CD14-positive monocyte (primary cell): ENCODE measurements around the gene NAA10. TPM values are rescaled to one million over a fixed set of nuclear protein-coding genes. Genes with fewer than 3 reads are reported as not detected.

ENCODE experiments used
- DNase-seq, 3 donors: peaks; one replicate each; pipeline ENCODE4 v3.0.0-alpha.2; 2011 to 2022
- H2AFZ ChIP-seq: 2 replicates; pipeline ENCODE4 v1.6.0; 2012; ENCODE audit warnings: mild to moderate bottlenecking, low read depth, low read length, inconsistent platforms; ENCODE audit not compliant: insufficient read depth, poor library complexity, severe bottlenecking
- H3K27ac ChIP-seq, 2 donors: 1 replicate in 1 of 2; 2 replicates in 1 of 2; pipeline ENCODE4 v1.5.1; 2012 to 2013; ENCODE audit warnings: low read length in 2 of 2, control low read depth in 1 of 2, inconsistent platforms in 1 of 2, low read depth in 1 of 2, mild to moderate bottlenecking in 1 of 2
- H3K27me3 ChIP-seq, 2 donors: one replicate each; pipeline versions ENCODE4 v1.6.0 to v1.6.1; 2011 to 2013; ENCODE audit warnings: low read length in 2 of 2; ENCODE audit not compliant: control insufficient read depth in 2 of 2, insufficient read depth in 2 of 2
- H3K36me3 ChIP-seq, 2 donors: replicated peaks in 1 of 2; 1 replicate in 1 of 2; 2 replicates in 1 of 2; pipeline versions ENCODE4 v1.5.1 to v1.6.1; 2012 to 2013; ENCODE audit warnings: low read length in 2 of 2, control low read depth in 1 of 2, inconsistent platforms in 1 of 2, mild to moderate bottlenecking in 1 of 2; ENCODE audit not compliant: insufficient read depth in 2 of 2, control insufficient read depth in 1 of 2
- H3K4me1 ChIP-seq, 2 donors: 1 replicate in 1 of 2; 2 replicates in 1 of 2; pipeline versions ENCODE4 v1.5.1 to v1.6.1; 2012 to 2013; ENCODE audit warnings: low read length in 2 of 2, control low read depth in 1 of 2, inconsistent platforms in 1 of 2, mild to moderate bottlenecking in 1 of 2, moderate library complexity in 1 of 2; ENCODE audit not compliant: insufficient read depth in 2 of 2, control insufficient read depth in 1 of 2
- H3K4me2 ChIP-seq: replicated peaks from 2 replicates; pipeline ENCODE3; 2012; ENCODE audit warnings: low read length, moderate library complexity, mild to moderate bottlenecking; ENCODE audit not compliant: poor library complexity, severe bottlenecking; ENCODE audit errors: extremely low read depth
- H3K4me3 ChIP-seq, 3 experiments: fragments of 200-600 bp in 1 of 3; sonication (generic) in 1 of 3; replicated peaks in 1 of 3; 1 replicate in 2 of 3; 2 replicates in 1 of 3; pipeline ENCODE4 v1.5.1; 2011 to 2013; ENCODE audit warnings: low read length in 3 of 3, mild to moderate bottlenecking in 3 of 3, control low read depth in 2 of 3, low read depth in 2 of 3, inconsistent platforms in 1 of 3, moderate library complexity in 1 of 3
- H3K79me2 ChIP-seq: 2 replicates; pipeline ENCODE4 v1.6.0; 2012; ENCODE audit warnings: mild to moderate bottlenecking, control low read depth, inconsistent platforms, low read length, moderate library complexity; ENCODE audit not compliant: insufficient read depth
- H3K9ac ChIP-seq: 2 replicates; pipeline ENCODE4 v1.6.0; 2017; ENCODE audit warnings: low read length, mild to moderate bottlenecking; ENCODE audit not compliant: insufficient read depth, poor library complexity, severe bottlenecking
- H3K9me3 ChIP-seq, 2 donors: replicated peaks in 1 of 2; 1 replicate in 1 of 2; 2 replicates in 1 of 2; pipeline versions ENCODE4 v1.5.1 to v1.6.1; 2012 to 2013; ENCODE audit warnings: low read length in 2 of 2, control low read depth in 1 of 2; ENCODE audit not compliant: control insufficient read depth in 1 of 2, insufficient read depth in 1 of 2
- H4K20me1 ChIP-seq: 2 replicates; pipeline ENCODE4 v1.6.0; 2012; ENCODE audit warnings: mild to moderate bottlenecking, low read length, control low read depth, moderate library complexity; ENCODE audit not compliant: insufficient read depth
- H3K27ac Mint-ChIP-seq, 7 donors: one replicate each; pipeline ENCODE4 v1.8.0; 2020; ENCODE audit warnings: mild to moderate bottlenecking in 7 of 7, mixed read lengths in 7 of 7, moderate library complexity in 6 of 7, inconsistent platforms in 2 of 7
- H3K27me3 Mint-ChIP-seq, 3 donors: one replicate each; pipeline ENCODE4 v1.8.0; 2021 to 2022; ENCODE audit warnings: low read depth in 3 of 3, mild to moderate bottlenecking in 3 of 3, mixed read lengths in 3 of 3, moderate library complexity in 3 of 3, inconsistent platforms in 1 of 3
- H3K36me3 Mint-ChIP-seq, 2 donors: one replicate each; pipeline ENCODE4 v1.8.0; 2020; ENCODE audit warnings: mixed read lengths in 2 of 2, inconsistent platforms in 1 of 2, mild to moderate bottlenecking in 1 of 2
- H3K4me1 Mint-ChIP-seq: one replicate; pipeline ENCODE4 v1.8.0; 2020; ENCODE audit warnings: mild to moderate bottlenecking, mixed read lengths
- H3K4me3 Mint-ChIP-seq, 2 donors: one replicate each; pipeline ENCODE4 v1.8.0; 2020; ENCODE audit warnings: mild to moderate bottlenecking in 2 of 2, mixed read lengths in 2 of 2, moderate library complexity in 1 of 2
- H3K9me3 Mint-ChIP-seq, 7 donors: one replicate each; pipeline ENCODE4 v1.8.0; 2020 to 2022; ENCODE audit warnings: mixed read lengths in 7 of 7, mild to moderate bottlenecking in 6 of 7, moderate library complexity in 6 of 7, inconsistent platforms in 2 of 7
- CTCF ChIP-seq: fragments of 200-600 bp; IDR thresholded peaks from one replicate; pipeline ENCODE4 v1.8.0; 2022; ENCODE audit warnings: antibody characterized with exemption, mild to moderate bottlenecking
- WGBS: methylation state at CpG from one replicate; pipeline ENCODE4 v1.1.5; 2013; ENCODE audit warnings: missing lambda C conversion rate; ENCODE audit not compliant: insufficient coverage; 5-methylcytosine and 5-hydroxymethylcytosine counted together
- intact Hi-C, 2 donors: fragments of 100-400 bp; cut with micrococcal nuclease; formaldehyde crosslinking; loops; one replicate each; pipeline versions ENCODE4 v1.15.0 to v1.15.1; 2023
- polyA plus RNA-seq, 3 donors: library from polyadenylated mRNA; depleted of rRNA in 1 of 3; unstranded in 2 of 3; stranded (reverse) in 1 of 3; fragments of 300-500 nt in 2 of 3; fragments of >200 nt in 1 of 3; fragmentation: Illumina TruSeq in 2 of 3; gene quantifications; 1 replicate in 2 of 3; 2 replicates in 1 of 3; pipeline ENCODE4 v1.2.3, GENCODE V29; 2012 to 2021

Gene NAA10
- polyA plus RNA-seq, 3 donors, result 46.7 to 109 (median 47.9) TPM

GRCh38 chrX:153965406-153965805 lies 30.6 kb upstream of the NAA10 start:
- Mint-ChIP-seq H3K27me3 (peaks cover 0 to 42% (median 0%) of the 10 kb centered on the region in 3 donors), H3K36me3 (peaks cover 29 to 64% of the 10 kb centered on the region in 2 donors), H3K27ac (peak overlapping the region in 2 of 7 donors; percentile 79 to 81), H3K4me3 (no peak overlapping the region), H3K9me3 (peaks cover 0 to 16% (median 0%) of the 10 kb centered on the region in 7 donors), H3K4me1 (peaks cover 35% of the 10 kb centered on the region)
- Histone ChIP-seq H3K4me3 (no peak overlapping the region), H3K27me3 (no peaks in the 10 kb centered on the region), H3K4me1 (peaks cover 38 to 44% of the 10 kb centered on the region in 2 donors), H3K79me2 (peaks cover 89% of the 10 kb centered on the region), H3K36me3 (peaks cover 42 to 51% of the 10 kb centered on the region in 2 donors), H3K4me2 (no peak overlapping the region), H4K20me1 (peaks cover 95% of the 10 kb centered on the region), H3K27ac (no peak overlapping the region), H3K9ac (no peak overlapping the region), H2AFZ (no peak overlapping the region), H3K9me3 (no peaks in the 10 kb centered on the region)
- no peak for DNase-seq
- TF ChIP-seq CTCF, result no peak
- intact Hi-C loops, result no loop called here
- WGBS, result no CpG with 5 or more reads among the region's 5 CpGs

- H3K9ac ChIP-seq, result no peak overlapping the region
- peaks cover 100% of the 10 kb centered on the region for H4K20me1 ChIP-seq
- DNase-seq, result no peak
- no peak overlapping the region for H3K4me2 ChIP-seq
- Mint-ChIP-seq H3K27ac (peak overlapping the region in 1 of 7 donors; percentile 33), H3K27me3 (peaks cover 0 to 43% (median 0%) of the 10 kb centered on the region in 3 donors), H3K4me3 (no peak overlapping the region), H3K36me3 (peaks cover 41 to 75% of the 10 kb centered on the region in 2 donors), H3K9me3 (peaks cover 0 to 18% (median 0%) of the 10 kb centered on the region in 7 donors), H3K4me1 (peaks cover 29% of the 10 kb centered on the region)
- intact Hi-C loops, result no loop called here
- H3K9me3 ChIP-seq, result no peaks in the 10 kb centered on the region
- no peak overlapping the region for H3K27ac ChIP-seq
- H3K4me1 ChIP-seq, result peaks cover 31 to 32% of the 10 kb centered on the region in 2 donors
- no peak overlapping the region for H3K4me3 ChIP-seq
- peaks cover 55 to 64% of the 10 kb centered on the region in 2 donors for H3K36me3 ChIP-seq
- WGBS, result 97% methylated on average over 5 of the region's 14 CpGs
- H3K27me3 ChIP-seq, result no peaks in the 10 kb centered on the region
- H2AFZ ChIP-seq, result no peak overlapping the region
- no peak for TF ChIP-seq CTCF
- H3K79me2 ChIP-seq, result peaks cover 79% of the 10 kb centered on the region
Observed at GRCh38 chrX:153964105-153964504, 29.3 kb upstream of the NAA10 start.
